ENCODE data around the gene NR1H3.

Gene NR1H3

DNA sequence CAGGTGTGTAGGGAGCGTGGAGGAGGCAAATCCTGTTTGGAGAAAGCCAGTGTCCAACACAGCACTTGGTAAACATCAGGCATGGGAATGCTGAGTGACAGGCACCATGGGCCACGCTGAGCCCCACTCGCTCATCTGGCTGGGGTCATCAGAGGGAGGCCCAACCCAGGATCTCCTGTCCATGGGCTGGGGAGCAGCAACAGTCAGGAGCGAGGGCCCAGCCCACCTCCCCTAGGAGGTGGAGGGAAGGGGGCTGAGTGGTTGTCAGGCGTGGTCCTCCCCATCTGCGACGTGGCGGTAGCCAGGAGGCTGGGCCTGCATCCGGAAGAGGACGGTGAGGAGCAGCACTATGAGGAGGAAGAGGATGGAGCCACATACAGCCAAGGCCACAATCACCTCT lies 17.9 kb upstream of the NR1H3 start:
- Histone ChIP-seq H3K9me3 (ENCODE audit: control insufficient read depth, low read length) (no peaks in the 10 kb centered on the region), H2AK5ac (ENCODE audit: low read length, severe bottlenecking) (no peak overlapping the region), H2BK12ac (ENCODE audit: low read length in 2 of 2) (no peak overlapping the region), H3K9ac (ENCODE audit: low read length) (no peak overlapping the region), H3K4me1 (ENCODE audit: control insufficient read depth, insufficient read depth, low read depth, low read length) (peaks cover 9% of the 10 kb centered on the region), H3K27me3 (ENCODE audit: control insufficient read depth in 1 of 2, insufficient read depth in 1 of 2, low read length in 2 of 2) (no peaks in the 10 kb centered on the region), H3K23ac (ENCODE audit: low read length in 2 of 2) (no peak overlapping the region), H3K36me3 (ENCODE audit: control insufficient read depth in 1 of 2, insufficient read depth in 2 of 2, low read depth in 1 of 2, low read length in 2 of 2) (peaks cover 62 to 77% of the 10 kb centered on the region in 2 experiments), H3K4ac (ENCODE audit: low read depth in 1 of 2, low read length in 2 of 2) (no peak overlapping the region), H3K14ac (ENCODE audit: low read length in 2 of 2) (no peak overlapping the region), H3K79me1 (replicated peaks; ENCODE audit: low read length, poor library complexity, severe bottlenecking) (peaks cover 15% of the 10 kb centered on the region), H3K4me3 (ENCODE audit: insufficient read depth in 1 of 2, low read depth in 1 of 2, low read length in 2 of 2) (no peak overlapping the region), H4K91ac (ENCODE audit: low read length) (no peak overlapping the region), H3K27ac (ENCODE audit: low read length, poor library complexity, severe bottlenecking) (no peak overlapping the region), H3K4me2 (ENCODE audit: low read length, poor library complexity, severe bottlenecking) (no peak overlapping the region), H2BK15ac (ENCODE audit: low read depth, poor library complexity, severe bottlenecking) (no peak overlapping the region), H4K8ac (ENCODE audit: low read length) (peak overlapping the region; percentile 27), H2BK120ac (ENCODE audit: low read depth, low read length) (no peak overlapping the region), H2AFZ (ENCODE audit: low read depth, low read length) (no peak overlapping the region), H2BK5ac (ENCODE audit: low read depth, low read length, poor library complexity, severe bottlenecking) (no peak overlapping the region), H3K18ac (ENCODE audit: low read depth in 1 of 2, low read length in 2 of 2) (no peak overlapping the region)
- no peak for DNase-seq
- over 99% methylated on average over 10 of the region's 10 CpGs for WGBS

DNA sequence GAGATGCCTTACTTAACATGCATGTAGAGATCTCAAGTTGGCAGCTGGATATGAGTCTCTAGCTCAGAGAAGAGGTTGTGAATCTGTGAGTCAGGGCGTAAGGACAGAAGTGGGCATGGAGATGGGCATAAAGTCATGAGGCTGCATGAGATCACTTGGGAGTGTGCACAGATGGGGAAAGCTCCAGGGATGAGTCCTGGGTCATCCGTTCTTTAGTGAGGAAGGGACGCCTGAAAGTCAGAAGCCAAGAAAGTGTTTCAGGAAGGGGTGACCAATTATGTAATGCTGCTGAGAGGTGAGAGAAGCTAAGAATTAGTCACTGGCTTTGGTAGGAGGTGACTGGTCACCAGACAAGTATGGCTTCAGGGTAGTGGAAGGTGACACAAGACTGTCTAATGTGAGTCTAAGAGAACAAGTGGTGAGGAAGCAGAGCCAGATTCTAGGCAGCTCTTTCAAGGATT lies 15.9 kb upstream of the NR1H3 start:
- no peak overlapping the region for H3K4me3 ChIP-seq (ENCODE audit: insufficient read depth in 1 of 2, low read depth in 1 of 2, low read length in 2 of 2)

DNA sequence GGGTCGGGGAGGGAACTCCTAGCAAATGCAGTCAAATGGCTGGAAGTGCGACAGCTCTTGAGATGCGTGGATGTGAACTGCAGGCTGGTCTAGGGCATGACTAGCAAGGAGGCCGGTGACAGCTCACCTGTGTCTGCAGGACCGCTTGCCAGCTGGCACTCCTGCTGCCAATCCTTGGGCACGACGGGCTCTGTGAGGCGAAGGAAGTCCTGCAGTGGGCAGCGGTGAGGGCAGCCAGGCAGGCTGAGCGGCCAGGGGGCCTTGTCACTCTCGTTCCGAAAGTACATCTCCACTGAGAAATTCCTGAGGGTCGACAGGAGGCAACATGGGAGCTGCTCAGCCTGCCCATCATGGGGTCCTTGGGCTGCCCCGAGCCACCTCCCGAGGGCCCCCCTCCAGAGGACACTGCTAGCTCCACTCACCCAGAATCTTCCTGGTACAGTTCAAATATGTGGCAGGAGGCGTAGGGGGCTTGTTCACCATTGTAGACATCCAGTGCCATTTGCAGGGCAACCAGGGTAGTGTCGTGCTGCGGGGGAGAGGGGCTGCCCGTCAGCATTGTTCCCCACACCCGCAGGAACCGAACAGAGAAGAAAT lies 15.1 kb upstream of the NR1H3 start:
- H2AK5ac ChIP-seq (ENCODE audit: low read length, severe bottlenecking) = no peak overlapping the region
- H3K4me2 ChIP-seq (ENCODE audit: low read length, poor library complexity, severe bottlenecking) = no peak overlapping the region
- no peaks in the 10 kb centered on the region for H3K9me3 ChIP-seq (ENCODE audit: control insufficient read depth, low read length)
- DNase-seq = no peak
- WGBS = 92% methylated on average over 21 of the region's 21 CpGs
- H3K14ac ChIP-seq (ENCODE audit: low read length in 2 of 2) = no peak overlapping the region
- no peaks in the 10 kb centered on the region for H3K27me3 ChIP-seq (ENCODE audit: control insufficient read depth in 1 of 2, insufficient read depth in 1 of 2, low read length in 2 of 2)
- peak overlapping the region; percentile 14 to 59 for H3K18ac ChIP-seq (ENCODE audit: low read depth in 1 of 2, low read length in 2 of 2)
- peak overlapping the region in 1 of 2 experiments; percentile 23 for H2BK12ac ChIP-seq (ENCODE audit: low read length in 2 of 2)
- peak overlapping the region in 1 of 2 experiments; percentile 1 for H3K4ac ChIP-seq (ENCODE audit: low read depth in 1 of 2, low read length in 2 of 2)
- peak overlapping the region; percentile 6 for H4K91ac ChIP-seq (ENCODE audit: low read length)
- no peak overlapping the region for H2AFZ ChIP-seq (ENCODE audit: low read depth, low read length)
- H2BK120ac ChIP-seq (ENCODE audit: low read depth, low read length) = no peak overlapping the region
- H3K36me3 ChIP-seq (ENCODE audit: control insufficient read depth in 1 of 2, insufficient read depth in 2 of 2, low read depth in 1 of 2, low read length in 2 of 2) = peaks cover 67% of the 10 kb centered on the region in 2 experiments
- H3K4me3 ChIP-seq (ENCODE audit: insufficient read depth in 1 of 2, low read depth in 1 of 2, low read length in 2 of 2) = no peak overlapping the region
- H3K27ac ChIP-seq (ENCODE audit: low read length, poor library complexity, severe bottlenecking) = no peak overlapping the region
- H3K9ac ChIP-seq (ENCODE audit: low read length) = no peak overlapping the region
- peak overlapping the region; percentile 52 for H4K8ac ChIP-seq (ENCODE audit: low read length)
- H2BK15ac ChIP-seq (ENCODE audit: low read depth, poor library complexity, severe bottlenecking) = peak overlapping the region; percentile 68
- peaks cover 20% of the 10 kb centered on the region for H3K79me1 ChIP-seq (replicated peaks; ENCODE audit: low read length, poor library complexity, severe bottlenecking)
- H3K4me1 ChIP-seq (ENCODE audit: control insufficient read depth, insufficient read depth, low read depth, low read length) = peaks cover 17% of the 10 kb centered on the region
- no peak overlapping the region for H2BK5ac ChIP-seq (ENCODE audit: low read depth, low read length, poor library complexity, severe bottlenecking)
- H3K23ac ChIP-seq (ENCODE audit: low read length in 2 of 2) = no peak overlapping the region

More for the DNA sequence above, 15.9 kb upstream of the NR1H3 start:
- no peak overlapping the region for H3K18ac ChIP-seq (ENCODE audit: low read depth in 1 of 2, low read length in 2 of 2)
- H4K91ac ChIP-seq (ENCODE audit: low read length) = no peak overlapping the region
- H2BK5ac ChIP-seq (ENCODE audit: low read depth, low read length, poor library complexity, severe bottlenecking) = no peak overlapping the region
- no peak overlapping the region for H2BK12ac ChIP-seq (ENCODE audit: low read length in 2 of 2)
- H3K9me3 ChIP-seq (ENCODE audit: control insufficient read depth, low read length) = no peaks in the 10 kb centered on the region
- no peak overlapping the region for H3K23ac ChIP-seq (ENCODE audit: low read length in 2 of 2)
- H3K4ac ChIP-seq (ENCODE audit: low read depth in 1 of 2, low read length in 2 of 2) = no peak overlapping the region
- H2AK5ac ChIP-seq (ENCODE audit: low read length, severe bottlenecking) = no peak overlapping the region
- H3K36me3 ChIP-seq (ENCODE audit: control insufficient read depth in 1 of 2, insufficient read depth in 2 of 2, low read depth in 1 of 2, low read length in 2 of 2) = peaks cover 69 to 73% of the 10 kb centered on the region in 2 experiments
- H3K79me1 ChIP-seq (replicated peaks; ENCODE audit: low read length, poor library complexity, severe bottlenecking) = peaks cover 14% of the 10 kb centered on the region
- no peak overlapping the region for H2BK15ac ChIP-seq (ENCODE audit: low read depth, poor library complexity, severe bottlenecking)
- H3K27me3 ChIP-seq (ENCODE audit: control insufficient read depth in 1 of 2, insufficient read depth in 1 of 2, low read length in 2 of 2) = no peaks in the 10 kb centered on the region
- H2AFZ ChIP-seq (ENCODE audit: low read depth, low read length) = no peak overlapping the region
- H3K9ac ChIP-seq (ENCODE audit: low read length) = peak overlapping the region; percentile 5
- DNase-seq = no peak
- no peak overlapping the region for H3K14ac ChIP-seq (ENCODE audit: low read length in 2 of 2)
- no peak overlapping the region for H2BK120ac ChIP-seq (ENCODE audit: low read depth, low read length)
- no peak overlapping the region for H3K4me2 ChIP-seq (ENCODE audit: low read length, poor library complexity, severe bottlenecking)
- no peak overlapping the region for H3K27ac ChIP-seq (ENCODE audit: low read length, poor library complexity, severe bottlenecking)
- WGBS = 93% methylated on average over 3 of the region's 3 CpGs
- peaks cover 13% of the 10 kb centered on the region for H3K4me1 ChIP-seq (ENCODE audit: control insufficient read depth, insufficient read depth, low read depth, low read length)
- H4K8ac ChIP-seq (ENCODE audit: low read length) = no peak overlapping the region

DNA sequence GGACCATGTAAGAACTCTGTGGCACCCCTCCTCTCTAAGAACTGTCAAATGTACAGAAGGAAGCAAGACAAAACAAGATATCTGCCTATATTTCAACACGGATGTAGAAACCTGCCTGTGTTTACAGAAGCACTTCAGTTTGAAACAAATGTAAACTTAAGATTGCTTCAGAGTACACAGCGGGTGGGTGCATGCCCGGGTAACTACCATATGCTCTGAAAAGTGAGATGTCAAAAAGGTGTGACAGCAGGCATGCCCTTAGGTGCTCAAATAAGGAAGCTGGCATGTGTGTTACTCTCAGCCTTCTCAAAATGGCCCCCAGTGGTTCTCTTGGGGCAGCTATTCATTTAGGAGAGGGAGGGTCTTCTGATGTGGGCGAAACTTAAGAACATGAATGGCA lies 14.3 kb upstream of the NR1H3 start:
- 56% methylated on average over 4 of the region's 4 CpGs for WGBS
- H3K4me3 ChIP-seq (ENCODE audit: insufficient read depth in 1 of 2, low read depth in 1 of 2, low read length in 2 of 2) = no peak overlapping the region
- no peak overlapping the region for H2BK12ac ChIP-seq (ENCODE audit: low read length in 2 of 2)
- peaks cover 23% of the 10 kb centered on the region for H3K79me1 ChIP-seq (replicated peaks; ENCODE audit: low read length, poor library complexity, severe bottlenecking)
- H3K9me3 ChIP-seq (ENCODE audit: control insufficient read depth, low read length) = no peaks in the 10 kb centered on the region
- H3K18ac ChIP-seq (ENCODE audit: low read depth in 1 of 2, low read length in 2 of 2) = no peak overlapping the region
- no peaks in the 10 kb centered on the region for H3K27me3 ChIP-seq (ENCODE audit: control insufficient read depth in 1 of 2, insufficient read depth in 1 of 2, low read length in 2 of 2)
- peaks cover 19% of the 10 kb centered on the region for H3K4me1 ChIP-seq (ENCODE audit: control insufficient read depth, insufficient read depth, low read depth, low read length)
- H4K8ac ChIP-seq (ENCODE audit: low read length) = no peak overlapping the region
- H3K27ac ChIP-seq (ENCODE audit: low read length, poor library complexity, severe bottlenecking) = no peak overlapping the region
- H3K4ac ChIP-seq (ENCODE audit: low read depth in 1 of 2, low read length in 2 of 2) = no peak overlapping the region
- H3K14ac ChIP-seq (ENCODE audit: low read length in 2 of 2) = no peak overlapping the region
- peak overlapping the region; percentile 9 for H2BK15ac ChIP-seq (ENCODE audit: low read depth, poor library complexity, severe bottlenecking)
- H3K9ac ChIP-seq (ENCODE audit: low read length) = no peak overlapping the region
- H3K23ac ChIP-seq (ENCODE audit: low read length in 2 of 2) = no peak overlapping the region
- peak; percentile 71 for DNase-seq
- no peak overlapping the region for H2AFZ ChIP-seq (ENCODE audit: low read depth, low read length)
- H4K91ac ChIP-seq (ENCODE audit: low read length) = no peak overlapping the region
- no peak overlapping the region for H3K4me2 ChIP-seq (ENCODE audit: low read length, poor library complexity, severe bottlenecking)
- no peak overlapping the region for H2AK5ac ChIP-seq (ENCODE audit: low read length, severe bottlenecking)
- H2BK5ac ChIP-seq (ENCODE audit: low read depth, low read length, poor library complexity, severe bottlenecking) = no peak overlapping the region
- H3K36me3 ChIP-seq (ENCODE audit: control insufficient read depth in 1 of 2, insufficient read depth in 2 of 2, low read depth in 1 of 2, low read length in 2 of 2) = peaks cover 60% of the 10 kb centered on the region in 2 experiments
- H2BK120ac ChIP-seq (ENCODE audit: low read depth, low read length) = no peak overlapping the region

Measured in mesenchymal stem cell (in vitro differentiated cells and primary cell).